Measurements from ENCODE around the gene GDPD5.
A peak's percentile ranks its signal among the peaks of the same experiment; 100 is the strongest.

GDPD5 gene, protein sequence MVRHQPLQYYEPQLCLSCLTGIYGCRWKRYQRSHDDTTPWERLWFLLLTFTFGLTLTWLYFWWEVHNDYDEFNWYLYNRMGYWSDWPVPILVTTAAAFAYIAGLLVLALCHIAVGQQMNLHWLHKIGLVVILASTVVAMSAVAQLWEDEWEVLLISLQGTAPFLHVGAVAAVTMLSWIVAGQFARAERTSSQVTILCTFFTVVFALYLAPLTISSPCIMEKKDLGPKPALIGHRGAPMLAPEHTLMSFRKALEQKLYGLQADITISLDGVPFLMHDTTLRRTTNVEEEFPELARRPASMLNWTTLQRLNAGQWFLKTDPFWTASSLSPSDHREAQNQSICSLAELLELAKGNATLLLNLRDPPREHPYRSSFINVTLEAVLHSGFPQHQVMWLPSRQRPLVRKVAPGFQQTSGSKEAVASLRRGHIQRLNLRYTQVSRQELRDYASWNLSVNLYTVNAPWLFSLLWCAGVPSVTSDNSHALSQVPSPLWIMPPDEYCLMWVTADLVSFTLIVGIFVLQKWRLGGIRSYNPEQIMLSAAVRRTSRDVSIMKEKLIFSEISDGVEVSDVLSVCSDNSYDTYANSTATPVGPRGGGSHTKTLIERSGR

DNA sequence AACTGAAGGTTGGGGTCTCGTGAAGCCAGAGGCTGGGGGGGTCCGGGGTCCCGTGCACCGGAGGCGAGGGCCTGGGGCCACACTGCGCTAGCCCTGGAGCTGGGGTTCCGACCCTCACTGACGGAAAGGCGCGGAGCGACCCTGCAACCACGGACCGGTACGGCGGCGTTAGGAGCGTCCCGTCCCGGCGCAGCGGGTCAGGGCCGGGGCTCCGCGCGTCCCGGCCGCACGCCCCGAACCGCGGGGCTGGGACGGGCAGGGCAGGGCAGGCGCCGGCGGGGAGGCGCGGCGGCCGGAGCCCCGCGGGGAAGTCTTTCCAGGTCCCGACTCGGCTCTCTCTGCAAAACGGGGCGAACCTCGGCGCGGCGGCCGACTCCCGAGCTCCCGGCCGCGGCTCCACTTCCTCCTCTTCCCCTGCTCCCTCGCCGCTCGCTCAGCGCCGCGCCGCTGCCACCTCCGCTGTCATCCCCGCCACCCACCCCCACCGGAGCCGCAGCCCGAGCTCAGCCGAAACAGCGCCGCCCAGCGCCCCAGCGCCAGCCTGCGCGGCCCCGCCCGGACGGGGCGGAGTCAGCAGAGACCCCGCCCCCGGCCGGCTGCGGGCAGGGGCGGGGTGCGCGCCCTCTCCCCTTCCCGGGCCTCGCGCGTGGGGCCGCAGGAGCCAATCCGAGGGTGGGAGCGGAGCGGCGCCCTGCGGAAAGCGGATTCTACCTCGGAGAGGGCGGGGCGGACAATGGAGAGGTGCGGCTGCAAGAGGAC, at the start of gene GDPD5:
TSS of gene GDPD5 (minus strand) at position 509 of the 759 bp plus-strand sequence. CDS start 48,206 bp downstream, outside the sequence.
- peak; percentile 38 for DNase-seq

DNA sequence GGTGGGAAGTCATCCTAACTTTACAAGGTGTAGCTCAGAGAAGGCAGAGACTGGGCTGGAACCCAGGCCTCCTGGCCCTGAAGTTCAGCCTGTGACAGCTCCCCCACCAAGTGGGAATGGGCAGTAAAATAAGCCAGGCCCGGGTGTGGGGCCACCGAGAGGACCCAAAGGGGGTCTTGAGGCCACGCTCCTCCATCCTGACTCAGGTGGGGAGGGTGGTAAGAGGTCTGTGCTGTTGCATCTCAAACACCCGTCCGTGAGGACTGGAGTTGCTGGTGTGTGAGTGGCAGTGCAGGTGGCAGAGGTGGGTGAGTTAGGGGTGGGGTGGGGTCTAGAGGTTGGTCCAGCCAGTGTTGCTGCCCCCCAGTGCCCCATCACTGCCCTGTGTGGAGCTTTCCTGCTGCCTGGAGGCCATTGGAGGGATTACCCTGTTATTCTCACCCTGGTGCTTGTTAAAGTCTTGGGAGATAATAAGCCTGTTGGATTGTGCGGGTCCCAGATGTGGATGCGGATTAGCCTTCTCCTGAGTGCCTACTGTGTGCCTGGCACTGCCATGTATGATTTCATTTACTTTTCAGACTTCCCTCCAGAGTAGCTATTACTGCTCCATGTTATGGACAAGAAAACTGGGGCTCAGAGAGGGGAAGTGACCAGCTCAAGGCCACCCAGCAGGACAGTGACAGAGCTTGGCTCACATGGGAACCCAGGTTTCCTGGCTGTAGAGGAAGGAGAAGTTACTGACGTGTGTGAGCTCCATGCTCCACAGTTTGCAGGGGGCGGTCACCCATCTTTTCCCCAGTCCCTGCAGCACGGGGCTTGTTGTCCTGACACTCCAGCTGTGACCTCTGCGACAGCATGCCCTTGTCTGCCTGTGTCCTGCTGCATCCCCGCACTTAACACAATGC, 49.2 kb upstream of the GDPD5 start:
- no peak for DNase-seq

DNA sequence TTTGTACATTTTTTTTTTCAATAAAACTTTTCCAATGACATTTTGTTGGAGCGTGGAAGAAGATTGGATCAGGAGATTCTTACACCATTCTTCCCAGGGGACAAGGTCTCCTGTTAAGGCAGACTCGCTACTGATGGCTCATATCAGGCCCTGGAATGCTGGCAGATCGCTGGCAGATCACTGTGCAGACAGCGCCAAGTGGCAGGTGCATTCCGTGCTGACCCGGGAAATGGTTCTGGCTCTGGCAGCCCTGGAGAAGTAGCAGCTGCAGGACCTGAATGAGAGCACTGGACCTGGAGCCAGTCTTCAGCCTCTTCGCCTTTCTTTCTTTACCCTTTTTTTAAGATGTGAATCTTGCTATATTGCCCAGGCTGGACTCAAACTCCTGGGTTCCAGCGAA, 47.0 kb upstream of the GDPD5 start:
- DNase-seq, result no peak

DNA sequence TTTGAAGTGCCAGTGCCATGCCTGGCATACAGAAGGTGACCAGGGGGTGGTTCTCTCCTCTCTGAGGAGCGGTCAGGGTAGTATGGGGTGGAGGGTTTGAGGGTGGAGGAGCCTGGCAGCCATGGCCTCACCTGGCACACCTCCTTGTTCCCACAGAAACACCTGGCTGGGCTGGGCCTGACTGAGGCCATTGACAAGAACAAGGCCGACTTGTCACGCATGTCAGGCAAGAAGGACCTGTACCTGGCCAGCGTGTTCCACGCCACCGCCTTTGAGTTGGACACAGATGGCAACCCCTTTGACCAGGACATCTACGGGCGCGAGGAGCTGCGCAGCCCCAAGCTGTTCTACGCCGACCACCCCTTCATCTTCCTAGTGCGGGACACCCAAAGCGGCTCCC, 45.9 kb upstream of the GDPD5 start:
- no peak for DNase-seq

DNA sequence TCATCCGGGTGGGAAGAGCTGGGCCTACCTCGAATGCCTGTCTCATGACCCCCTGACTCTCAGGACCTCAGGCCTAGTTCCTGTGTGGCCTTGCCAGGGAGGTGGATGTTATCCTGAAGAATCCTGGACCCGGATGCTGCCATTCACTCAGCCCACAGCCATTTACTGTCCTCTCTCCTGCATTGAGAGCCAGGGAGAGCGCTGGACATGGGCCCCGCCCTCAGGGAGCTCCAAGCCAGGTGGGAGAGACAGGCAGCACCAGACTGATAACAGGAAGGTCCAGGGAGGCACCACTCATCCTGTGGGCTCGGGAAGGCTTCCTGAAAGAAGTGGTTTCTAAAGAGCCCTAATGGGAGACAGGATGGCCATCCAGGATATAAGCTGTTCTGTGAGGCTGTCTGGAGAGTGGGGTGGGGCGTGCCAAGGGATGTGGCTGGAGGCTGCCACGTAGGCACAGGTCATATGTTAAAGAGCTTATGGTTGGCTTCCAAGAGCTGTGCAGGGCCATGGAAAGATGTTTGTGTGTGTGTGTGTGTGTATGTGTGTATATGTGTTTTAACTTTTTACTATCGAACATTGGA, 44.9 kb upstream of the GDPD5 start:
- no peak for DNase-seq

DNA sequence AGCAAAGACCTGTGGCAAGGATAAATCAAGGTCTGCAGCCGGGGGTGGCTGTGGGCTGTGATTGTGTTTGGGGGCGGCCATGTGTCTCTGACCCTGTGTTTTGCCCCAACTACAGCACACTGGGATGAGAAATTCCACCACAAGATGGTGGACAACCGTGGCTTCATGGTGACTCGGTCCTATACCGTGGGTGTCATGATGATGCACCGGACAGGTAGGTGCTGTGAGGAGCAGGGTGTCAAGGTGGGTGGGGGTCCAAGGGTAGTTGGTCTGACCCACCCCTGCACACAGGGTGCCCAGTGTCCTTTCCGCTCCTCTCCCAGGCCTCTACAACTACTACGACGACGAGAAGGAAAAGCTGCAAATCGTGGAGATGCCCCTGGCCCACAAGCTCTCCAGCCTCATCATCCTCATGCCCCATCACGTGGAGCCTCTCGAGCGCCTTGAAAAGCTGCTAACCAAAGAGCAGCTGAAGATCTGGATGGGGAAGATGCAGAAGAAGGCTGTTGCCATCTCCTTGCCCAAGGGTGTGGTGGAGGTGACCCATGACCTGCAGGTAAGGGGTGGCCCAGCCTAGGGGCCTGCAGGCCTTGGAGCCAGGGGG, 43.0 kb upstream of the GDPD5 start:
- DNase-seq, result no peak

DNA sequence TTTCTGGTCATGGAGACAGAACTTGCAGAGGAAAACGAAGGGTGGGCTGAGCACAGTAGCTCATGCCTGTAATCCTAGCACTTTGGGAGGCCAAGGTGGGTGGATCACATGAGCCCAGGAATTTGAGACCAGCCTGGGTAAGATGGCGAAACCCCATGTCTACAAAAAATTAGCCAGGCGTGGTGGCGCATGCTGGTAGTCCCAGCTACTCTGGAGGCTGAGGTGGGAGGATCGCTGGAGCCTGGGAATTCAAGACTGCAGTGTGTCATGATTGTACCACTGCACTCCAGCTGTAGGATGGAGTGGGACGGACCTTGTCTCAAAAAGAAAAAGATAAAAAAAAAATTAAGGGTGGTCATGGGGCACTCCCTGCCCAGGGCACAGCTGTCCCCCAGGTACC, 42.2 kb upstream of the GDPD5 start:
- DNase-seq, result no peak

DNA sequence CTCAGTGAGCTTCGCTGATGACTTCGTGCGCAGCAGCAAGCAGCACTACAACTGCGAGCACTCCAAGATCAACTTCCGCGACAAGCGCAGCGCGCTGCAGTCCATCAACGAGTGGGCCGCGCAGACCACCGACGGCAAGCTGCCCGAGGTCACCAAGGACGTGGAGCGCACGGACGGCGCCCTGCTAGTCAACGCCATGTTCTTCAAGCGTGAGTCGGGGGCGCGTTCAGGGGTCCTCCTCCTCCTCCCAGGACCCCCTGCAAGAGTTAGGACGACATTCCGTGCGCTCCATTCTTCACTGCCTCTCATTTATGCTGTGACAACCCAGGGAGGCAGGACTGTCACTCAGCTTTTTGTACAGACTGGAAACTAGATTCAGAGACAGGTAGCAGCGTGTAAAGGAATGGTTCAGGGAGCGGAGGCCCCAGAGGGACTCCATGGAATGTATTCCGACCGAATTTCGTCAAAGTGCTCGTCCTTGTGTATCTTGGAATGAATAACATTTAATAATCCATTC, 41.1 kb upstream of the GDPD5 start:
- DNase-seq, result no peak

DNA sequence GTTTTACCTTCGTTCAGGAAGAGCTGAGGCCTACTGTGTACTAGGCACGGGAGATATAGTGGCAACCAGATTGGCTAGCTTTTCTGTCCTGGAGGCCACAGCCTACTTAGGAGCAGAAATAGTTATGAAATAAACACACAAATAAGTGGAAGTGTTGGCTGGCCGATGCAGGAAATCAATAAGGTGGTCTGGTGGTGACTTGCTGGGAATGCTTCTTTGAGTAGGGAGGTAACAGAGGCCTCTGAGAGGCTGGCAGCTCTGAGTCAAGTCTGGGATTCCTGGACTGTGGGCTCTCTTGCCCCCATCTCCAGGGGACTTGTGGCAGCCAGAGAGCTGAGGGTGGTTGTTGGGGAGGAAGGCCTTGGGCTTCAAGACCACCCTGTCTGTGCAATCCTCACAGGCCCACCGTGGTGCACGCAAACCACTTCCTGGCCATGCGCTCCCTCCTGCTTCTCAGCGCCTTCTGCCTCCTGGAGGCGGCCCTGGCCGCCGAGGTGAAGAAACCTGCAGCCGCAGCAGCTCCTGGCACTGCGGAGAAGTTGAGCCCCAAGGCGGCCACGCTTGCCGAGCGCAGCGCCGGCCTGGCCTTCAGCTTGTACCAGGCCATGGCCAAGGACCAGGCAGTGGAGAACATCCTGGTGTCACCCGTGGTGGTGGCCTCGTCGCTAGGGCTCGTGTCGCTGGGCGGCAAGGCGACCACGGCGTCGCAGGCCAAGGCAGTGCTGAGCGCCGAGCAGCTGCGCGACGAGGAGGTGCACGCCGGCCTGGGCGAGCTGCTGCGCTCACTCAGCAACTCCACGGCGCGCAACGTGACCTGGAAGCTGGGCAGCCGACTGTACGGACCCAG, 40.4 kb upstream of the GDPD5 start:
- no peak for DNase-seq

DNA sequence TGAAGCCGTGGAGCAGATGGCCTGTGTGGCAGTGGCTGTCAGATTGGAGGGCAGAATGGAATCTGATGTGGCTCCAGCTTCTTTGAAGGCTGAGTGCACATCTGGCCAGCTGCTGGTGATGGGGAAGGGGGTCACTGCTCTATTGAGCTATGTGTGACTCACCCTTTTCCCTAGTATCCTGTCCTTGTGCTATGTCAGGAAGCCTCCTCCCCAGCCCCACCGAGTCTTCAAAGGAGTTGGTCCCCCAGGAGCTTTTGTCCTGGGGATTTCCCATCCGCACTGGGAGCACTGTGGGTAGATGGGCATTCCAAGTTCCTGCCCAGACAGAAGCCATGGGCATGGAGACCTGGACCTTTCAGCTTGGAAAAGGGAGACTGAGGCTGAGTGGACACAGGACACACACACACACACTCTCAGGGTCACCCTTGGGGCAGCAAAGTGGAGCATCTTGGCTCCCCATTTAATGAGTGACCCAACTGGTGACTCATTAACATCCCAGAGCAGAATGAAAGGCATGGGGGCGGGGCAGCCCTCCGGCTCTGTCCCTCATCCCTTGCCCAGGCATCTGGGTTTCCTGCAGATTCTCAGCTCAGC, 39.6 kb upstream of the GDPD5 start:
- no peak for DNase-seq

DNA sequence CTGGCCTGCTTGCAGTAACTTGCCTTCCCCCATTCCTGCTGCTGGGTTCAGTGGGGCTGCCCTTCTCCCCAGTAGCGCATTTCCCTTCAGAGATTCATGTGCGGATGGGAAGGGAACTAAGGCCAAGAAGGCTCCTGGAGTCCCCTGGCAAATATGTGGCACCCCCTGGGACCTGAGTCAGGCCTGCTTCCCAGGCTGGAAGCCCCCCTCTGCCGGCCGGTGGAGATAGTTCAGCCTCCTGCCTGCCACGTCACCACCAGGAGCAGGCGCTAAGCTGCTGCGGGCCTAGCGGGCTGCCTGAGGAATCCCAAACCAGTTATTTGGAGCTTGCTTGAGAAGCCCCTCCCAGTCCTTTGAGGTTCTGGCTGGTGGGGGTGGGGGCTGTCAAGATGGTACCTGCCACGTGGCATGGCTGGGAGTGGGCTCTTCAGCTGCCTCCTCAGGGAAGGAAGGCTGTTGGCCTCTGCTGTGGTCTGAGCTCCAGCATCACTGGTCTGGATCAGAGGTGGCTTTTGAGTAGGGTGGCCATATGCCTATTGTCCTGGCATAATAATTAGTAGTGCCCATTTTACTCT, 38.3 kb upstream of the GDPD5 start:
- no peak for DNase-seq

DNA sequence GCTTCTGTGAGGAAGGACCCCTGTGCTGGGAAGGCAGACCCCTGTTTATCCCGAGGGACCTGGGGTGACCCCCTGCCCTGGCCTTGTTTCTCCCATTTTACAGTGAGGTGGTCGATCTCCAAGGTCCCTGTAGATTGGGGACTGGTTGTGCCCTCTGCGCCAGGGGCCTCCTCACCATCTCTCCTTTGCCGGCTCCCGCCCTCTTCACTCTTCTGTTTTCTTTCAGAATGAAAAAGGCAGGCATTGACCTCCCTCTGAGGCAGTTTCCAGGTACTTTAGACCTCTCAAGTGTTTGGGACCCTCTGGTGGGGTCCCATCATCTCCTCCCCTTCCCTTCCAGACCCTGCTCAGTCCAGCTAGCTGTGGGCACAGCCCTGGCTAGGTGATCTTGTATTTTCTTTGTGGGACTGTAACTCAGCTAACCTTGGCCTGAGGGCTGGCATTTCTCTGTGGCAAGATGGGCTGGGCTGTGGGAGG, 37.8 kb upstream of the GDPD5 start:
- no peak for DNase-seq

DNA sequence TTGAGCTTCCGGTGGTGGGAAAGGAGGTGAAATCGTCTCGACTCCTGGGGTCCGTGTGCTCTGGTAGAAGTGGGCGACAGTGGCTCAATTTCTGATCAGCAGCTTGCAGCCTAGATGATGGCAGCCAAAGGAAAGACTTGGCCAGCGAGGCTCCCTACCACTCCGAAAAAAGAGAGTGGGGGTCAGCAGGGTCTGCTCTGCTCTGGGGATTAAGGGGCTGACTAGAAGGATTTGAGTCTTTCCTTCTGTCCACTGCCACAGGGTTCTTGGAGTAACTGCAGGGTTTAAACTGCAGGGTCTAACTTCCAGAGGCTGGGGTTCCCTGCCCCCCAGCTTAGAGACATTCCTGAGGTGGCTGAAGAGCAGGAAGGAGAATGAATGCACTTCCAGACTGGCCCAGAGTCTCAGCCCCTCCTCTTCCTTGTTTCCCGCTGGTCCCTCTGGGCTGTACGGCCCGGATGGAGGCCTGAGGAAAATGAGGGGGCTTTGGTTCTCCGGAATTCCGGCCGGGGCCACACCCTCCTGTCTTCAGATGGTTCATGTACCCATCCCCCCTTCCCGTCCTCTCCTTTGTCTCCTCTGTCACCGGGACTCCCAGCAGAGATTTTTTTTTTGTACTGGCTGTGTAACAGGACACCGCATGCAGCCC, 37.2 kb upstream of the GDPD5 start:
- DNase-seq, result no peak

DNA sequence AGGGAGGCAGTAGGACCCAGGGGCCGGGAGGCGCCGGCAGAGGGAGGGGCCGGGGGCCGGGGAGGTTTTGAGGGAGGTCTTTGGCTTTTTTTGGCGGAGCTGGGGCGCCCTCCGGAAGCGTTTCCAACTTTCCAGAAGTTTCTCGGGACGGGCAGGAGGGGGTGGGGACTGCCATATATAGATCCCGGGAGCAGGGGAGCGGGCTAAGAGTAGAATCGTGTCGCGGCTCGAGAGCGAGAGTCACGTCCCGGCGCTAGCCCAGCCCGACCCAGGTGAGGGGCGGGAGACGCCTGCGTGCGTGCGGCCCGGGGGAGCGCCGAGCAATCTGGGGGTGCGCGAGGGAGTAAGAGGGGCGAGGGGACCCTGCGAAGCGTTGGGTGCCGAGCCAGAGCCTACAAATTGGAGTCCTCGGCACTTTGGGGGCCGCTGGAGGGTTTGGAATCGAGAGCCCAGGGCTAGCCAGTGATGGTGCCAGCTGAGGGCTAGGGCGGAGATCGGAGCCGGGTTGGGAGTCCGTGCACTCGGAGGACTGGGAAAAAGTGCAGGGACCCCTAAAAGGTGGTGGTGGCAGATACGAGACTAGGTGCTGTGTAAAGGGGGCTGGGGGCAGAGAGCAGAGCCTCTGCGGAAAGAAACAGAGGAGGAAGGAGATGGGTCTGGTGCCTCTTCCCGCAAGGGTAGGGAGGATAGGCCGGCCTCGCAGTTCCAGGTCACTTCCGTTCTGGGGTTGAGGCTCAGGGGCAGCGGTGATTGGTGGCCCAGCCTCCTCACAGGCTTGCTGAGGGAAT, 36.5 kb upstream of the GDPD5 start, which contains the start of gene SERPINH1:
TSS of gene SERPINH1 (plus strand) at position 206 of the 788 bp plus-strand sequence. CDS start 4,097 bp downstream, outside the sequence.
- no peak for DNase-seq

DNA sequence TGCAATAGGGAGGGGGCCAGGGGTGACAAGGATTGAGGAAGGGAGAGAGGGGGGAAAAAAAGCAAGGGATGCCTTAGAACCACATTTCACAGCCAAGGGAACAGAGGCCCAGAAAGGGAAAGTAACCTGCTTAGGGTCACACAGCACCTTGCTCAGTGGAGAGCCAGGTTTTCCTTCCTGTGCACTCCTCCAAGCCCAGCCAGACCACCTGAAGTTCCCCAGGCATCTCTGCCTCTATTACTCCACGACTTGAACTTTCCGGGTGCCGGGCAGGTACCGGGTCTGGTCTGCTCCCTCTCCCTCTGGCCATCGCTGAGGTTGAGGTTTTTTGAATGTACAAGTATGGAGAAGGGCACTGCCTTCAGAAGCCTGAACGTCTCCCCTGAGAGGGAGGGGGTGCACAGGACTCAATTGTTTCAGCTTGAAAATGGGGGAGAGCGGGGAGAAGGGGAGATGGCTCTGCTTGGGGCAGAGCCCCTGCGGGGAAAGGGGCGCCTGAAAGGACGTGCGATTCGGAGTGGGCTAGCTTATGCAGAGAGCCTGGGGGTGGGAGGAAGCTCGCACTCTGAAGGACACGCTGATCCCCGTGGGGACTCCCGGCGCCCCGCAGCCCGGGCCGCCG, 35.8 kb upstream of the GDPD5 start:
- no peak for DNase-seq

DNA sequence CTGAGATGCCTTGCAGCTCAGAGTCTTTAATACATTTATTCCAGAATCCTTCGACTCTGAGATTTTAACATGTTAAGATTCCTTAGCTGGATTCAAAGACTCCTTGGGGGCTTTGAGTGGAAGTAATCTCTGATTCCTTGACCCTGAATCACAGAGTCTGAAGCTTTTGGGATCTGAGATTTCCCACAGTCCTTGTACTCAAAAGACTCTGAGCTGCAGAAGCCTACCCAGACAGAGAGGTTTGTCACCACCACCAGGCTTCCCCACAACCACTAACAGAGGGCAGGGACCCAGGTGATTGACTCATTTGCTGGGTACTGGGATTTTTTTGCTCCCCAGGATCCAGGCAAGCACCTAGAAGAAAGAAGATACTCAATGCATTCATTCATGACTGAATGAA, 34.9 kb upstream of the GDPD5 start:
- DNase-seq, result no peak

DNA sequence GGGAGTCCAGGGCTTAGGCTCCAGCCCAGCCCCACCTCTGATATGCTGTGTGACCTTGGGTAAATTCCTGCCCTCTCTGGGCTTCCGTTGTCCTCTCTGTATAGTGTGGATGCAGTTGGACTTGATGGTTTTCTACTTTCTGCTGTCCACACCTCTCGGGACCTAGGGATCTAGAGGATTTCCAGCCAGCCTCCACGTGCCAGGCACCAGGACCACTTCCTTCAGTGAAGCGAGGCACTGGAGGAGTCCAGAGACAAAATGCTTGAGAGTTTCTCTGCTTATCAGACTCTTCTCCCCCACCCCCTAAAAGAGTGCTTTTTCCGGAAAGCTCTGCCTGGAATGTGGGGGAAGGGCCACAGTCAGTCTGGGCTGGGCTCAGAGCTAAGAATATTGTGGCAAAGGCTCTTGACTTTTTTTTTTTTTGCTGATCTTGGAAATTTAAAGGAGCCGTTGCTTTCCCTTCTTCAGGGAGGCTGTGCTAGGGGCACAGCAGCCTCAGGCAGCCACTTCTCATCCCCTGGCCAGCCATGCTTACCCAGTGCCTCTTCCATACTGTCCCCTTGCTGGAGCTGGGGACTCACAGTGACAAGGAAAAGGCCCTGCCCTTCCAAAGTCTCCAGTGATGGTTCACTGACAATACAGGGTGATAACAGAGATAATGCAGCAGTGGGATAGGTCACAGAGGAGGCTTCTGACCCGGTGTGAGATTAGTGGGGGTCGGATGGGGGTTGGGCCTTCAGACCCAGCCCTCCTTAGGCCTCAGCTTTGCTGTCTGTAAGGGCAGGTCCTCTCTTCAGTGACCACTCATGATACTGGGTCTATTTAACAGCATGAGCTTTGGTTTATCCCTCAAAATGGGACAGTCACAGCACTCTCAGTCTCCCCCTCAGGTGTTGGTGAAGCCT, 33.5 kb upstream of the GDPD5 start:
- no peak for DNase-seq

Data from NCI-H1694 treated with DMSO at 0.1 percent for 48 hours (cell line).